ENCODE measurements around the gene CAMSAP1.
A peak's percentile ranks its signal among the peaks of the same experiment; 100 is the strongest.

CAMSAP1 gene

GRCh38 chr9:135910216-135910615 is 2.9 kb upstream of the CAMSAP1 start:
- no peak overlapping the region for H3K4me2 ChIP-seq (ENCODE audit: low read length, poor library complexity, severe bottlenecking)
- H3K14ac ChIP-seq (ENCODE audit: low read length in 2 of 2): no peak overlapping the region
- H3K36me3 ChIP-seq (ENCODE audit: control insufficient read depth in 1 of 2, insufficient read depth in 2 of 2, low read depth in 1 of 2, low read length in 2 of 2): peaks cover 38 to 60% of the 10 kb centered on the region in 2 experiments
- no peak overlapping the region for H2BK5ac ChIP-seq (ENCODE audit: low read depth, low read length, poor library complexity, severe bottlenecking)
- no peak overlapping the region for H3K27ac ChIP-seq (ENCODE audit: low read length, poor library complexity, severe bottlenecking)
- H3K79me1 ChIP-seq (replicated peaks; ENCODE audit: low read length, poor library complexity, severe bottlenecking): peaks cover 39% of the 10 kb centered on the region
- H2AFZ ChIP-seq (ENCODE audit: low read depth, low read length): no peak overlapping the region
- no peak overlapping the region for H2AK5ac ChIP-seq (ENCODE audit: low read length, severe bottlenecking)
- no peak overlapping the region for H3K4ac ChIP-seq (ENCODE audit: low read depth in 1 of 2, low read length in 2 of 2)
- no peak overlapping the region for H3K4me3 ChIP-seq (ENCODE audit: insufficient read depth in 1 of 2, low read depth in 1 of 2, low read length in 2 of 2)
- DNase-seq: no peak
- peaks cover 14% of the 10 kb centered on the region for H3K4me1 ChIP-seq (ENCODE audit: control insufficient read depth, insufficient read depth, low read depth, low read length)
- no peak overlapping the region for H3K9ac ChIP-seq (ENCODE audit: low read length)
- no peak overlapping the region for H4K8ac ChIP-seq (ENCODE audit: low read length)
- H2BK120ac ChIP-seq (ENCODE audit: low read depth, low read length): no peak overlapping the region
- H2BK12ac ChIP-seq (ENCODE audit: low read length in 2 of 2): no peak overlapping the region
- no peaks in the 10 kb centered on the region for H3K27me3 ChIP-seq (ENCODE audit: control insufficient read depth in 1 of 2, insufficient read depth in 1 of 2, low read length in 2 of 2)
- no peak overlapping the region for H2BK15ac ChIP-seq (ENCODE audit: low read depth, poor library complexity, severe bottlenecking)
- no CpG with 5 or more reads among the region's 2 CpGs for WGBS
- H4K91ac ChIP-seq (ENCODE audit: low read length): no peak overlapping the region
- no peak overlapping the region for H3K23ac ChIP-seq (ENCODE audit: low read length in 2 of 2)
- no peak overlapping the region for H3K18ac ChIP-seq (ENCODE audit: low read depth in 1 of 2, low read length in 2 of 2)
- H3K9me3 ChIP-seq (ENCODE audit: control insufficient read depth, low read length): peaks cover 30% of the 10 kb centered on the region

- no peak overlapping the region for H2BK5ac ChIP-seq (ENCODE audit: low read depth, low read length, poor library complexity, severe bottlenecking)
- H3K27me3 ChIP-seq (ENCODE audit: control insufficient read depth in 1 of 2, insufficient read depth in 1 of 2, low read length in 2 of 2): no peaks in the 10 kb centered on the region
- peak overlapping the region in 1 of 2 experiments; percentile 90 for H3K4me3 ChIP-seq (ENCODE audit: insufficient read depth in 1 of 2, low read depth in 1 of 2, low read length in 2 of 2)
- peaks cover 18% of the 10 kb centered on the region for H3K4me1 ChIP-seq (ENCODE audit: control insufficient read depth, insufficient read depth, low read depth, low read length)
- no peak overlapping the region for H3K9ac ChIP-seq (ENCODE audit: low read length)
- no peak overlapping the region for H3K18ac ChIP-seq (ENCODE audit: low read depth in 1 of 2, low read length in 2 of 2)
- no peak overlapping the region for H4K91ac ChIP-seq (ENCODE audit: low read length)
- H2BK120ac ChIP-seq (ENCODE audit: low read depth, low read length): no peak overlapping the region
- no peak overlapping the region for H2BK12ac ChIP-seq (ENCODE audit: low read length in 2 of 2)
- H3K23ac ChIP-seq (ENCODE audit: low read length in 2 of 2): no peak overlapping the region
- no peak overlapping the region for H3K4ac ChIP-seq (ENCODE audit: low read depth in 1 of 2, low read length in 2 of 2)
- peaks cover 31 to 51% of the 10 kb centered on the region in 2 experiments for H3K36me3 ChIP-seq (ENCODE audit: control insufficient read depth in 1 of 2, insufficient read depth in 2 of 2, low read depth in 1 of 2, low read length in 2 of 2)
- H3K27ac ChIP-seq (ENCODE audit: low read length, poor library complexity, severe bottlenecking): no peak overlapping the region
- no peak overlapping the region for H4K8ac ChIP-seq (ENCODE audit: low read length)
- H3K9me3 ChIP-seq (ENCODE audit: control insufficient read depth, low read length): peaks cover 21% of the 10 kb centered on the region
- H3K79me1 ChIP-seq (replicated peaks; ENCODE audit: low read length, poor library complexity, severe bottlenecking): peaks cover 32% of the 10 kb centered on the region
- H2BK15ac ChIP-seq (ENCODE audit: low read depth, poor library complexity, severe bottlenecking): no peak overlapping the region
- DNase-seq: no peak
- 100% methylated on average over 5 of the region's 6 CpGs for WGBS
- no peak overlapping the region for H3K14ac ChIP-seq (ENCODE audit: low read length in 2 of 2)
- H2AFZ ChIP-seq (ENCODE audit: low read depth, low read length): no peak overlapping the region
- no peak overlapping the region for H2AK5ac ChIP-seq (ENCODE audit: low read length, severe bottlenecking)
- H3K4me2 ChIP-seq (ENCODE audit: low read length, poor library complexity, severe bottlenecking): no peak overlapping the region
Observed at GRCh38 chr9:135909371-135909770, 2.0 kb upstream of the CAMSAP1 start.

GRCh38 chr9:135908754-135909204 is 1.4 kb upstream of the CAMSAP1 start:
- 80% methylated on average over 12 of the region's 12 CpGs for WGBS

GRCh38 chr9:135908093-135908753 is 877 bp upstream of the CAMSAP1 start:
- peak overlapping the region; percentile 70 to 71 for H3K4ac ChIP-seq (ENCODE audit: low read depth in 1 of 2, low read length in 2 of 2)
- H2AFZ ChIP-seq (ENCODE audit: low read depth, low read length): peak overlapping the region; percentile 30
- H3K18ac ChIP-seq (ENCODE audit: low read depth in 1 of 2, low read length in 2 of 2): peak overlapping the region; percentile 58 to 94
- peak overlapping the region; percentile 57 for H2BK15ac ChIP-seq (ENCODE audit: low read depth, poor library complexity, severe bottlenecking)
- peak overlapping the region in 1 of 2 experiments; percentile 34 for H3K23ac ChIP-seq (ENCODE audit: low read length in 2 of 2)
- H3K9ac ChIP-seq (ENCODE audit: low read length): peak overlapping the region; percentile 73
- no peak overlapping the region for H3K27ac ChIP-seq (ENCODE audit: low read length, poor library complexity, severe bottlenecking)
- H4K8ac ChIP-seq (ENCODE audit: low read length): peak overlapping the region; percentile 91
- H3K36me3 ChIP-seq (ENCODE audit: control insufficient read depth in 1 of 2, insufficient read depth in 2 of 2, low read depth in 1 of 2, low read length in 2 of 2): peaks cover 21 to 41% of the 10 kb centered on the region in 2 experiments
- H4K91ac ChIP-seq (ENCODE audit: low read length): peak overlapping the region; percentile 82
- peak overlapping the region in 1 of 2 experiments; percentile 11 for H3K14ac ChIP-seq (ENCODE audit: low read length in 2 of 2)
- no peaks in the 10 kb centered on the region for H3K27me3 ChIP-seq (ENCODE audit: control insufficient read depth in 1 of 2, insufficient read depth in 1 of 2, low read length in 2 of 2)
- peaks cover 25% of the 10 kb centered on the region for H3K79me1 ChIP-seq (replicated peaks; ENCODE audit: low read length, poor library complexity, severe bottlenecking)
- no peak overlapping the region for H2AK5ac ChIP-seq (ENCODE audit: low read length, severe bottlenecking)
- DNase-seq: no peak
- H2BK120ac ChIP-seq (ENCODE audit: low read depth, low read length): peak overlapping the region; percentile 52
- H2BK12ac ChIP-seq (ENCODE audit: low read length in 2 of 2): peak overlapping the region in 1 of 2 experiments; percentile 21
- no peak overlapping the region for H2BK5ac ChIP-seq (ENCODE audit: low read depth, low read length, poor library complexity, severe bottlenecking)
- peak overlapping the region; percentile 73 to 90 for H3K4me3 ChIP-seq (ENCODE audit: insufficient read depth in 1 of 2, low read depth in 1 of 2, low read length in 2 of 2)
- WGBS: 35% methylated on average over 42 of the region's 42 CpGs
- H3K4me1 ChIP-seq (ENCODE audit: control insufficient read depth, insufficient read depth, low read depth, low read length): peaks cover 20% of the 10 kb centered on the region
- peaks cover 11% of the 10 kb centered on the region for H3K9me3 ChIP-seq (ENCODE audit: control insufficient read depth, low read length)
- peak overlapping the region; percentile 97 for H3K4me2 ChIP-seq (ENCODE audit: low read length, poor library complexity, severe bottlenecking)

More at GRCh38 chr9:135908754-135909204, 1.4 kb upstream of the CAMSAP1 start:
- Histone ChIP-seq H3K9me3 (ENCODE audit: control insufficient read depth, low read length) (peaks cover 17% of the 10 kb centered on the region), H3K23ac (ENCODE audit: low read length in 2 of 2) (no peak overlapping the region), H3K36me3 (ENCODE audit: control insufficient read depth in 1 of 2, insufficient read depth in 2 of 2, low read depth in 1 of 2, low read length in 2 of 2) (peaks cover 27 to 47% of the 10 kb centered on the region in 2 experiments), H3K4ac (ENCODE audit: low read depth in 1 of 2, low read length in 2 of 2) (no peak overlapping the region), H2BK15ac (ENCODE audit: low read depth, poor library complexity, severe bottlenecking) (no peak overlapping the region), H3K18ac (ENCODE audit: low read depth in 1 of 2, low read length in 2 of 2) (no peak overlapping the region), H3K4me3 (ENCODE audit: insufficient read depth in 1 of 2, low read depth in 1 of 2, low read length in 2 of 2) (peak overlapping the region in 1 of 2 experiments; percentile 90), H4K91ac (ENCODE audit: low read length) (no peak overlapping the region), H2BK5ac (ENCODE audit: low read depth, low read length, poor library complexity, severe bottlenecking) (no peak overlapping the region), H3K27me3 (ENCODE audit: control insufficient read depth in 1 of 2, insufficient read depth in 1 of 2, low read length in 2 of 2) (no peaks in the 10 kb centered on the region), H2AFZ (ENCODE audit: low read depth, low read length) (no peak overlapping the region), H3K79me1 (replicated peaks; ENCODE audit: low read length, poor library complexity, severe bottlenecking) (peaks cover 29% of the 10 kb centered on the region), H4K8ac (ENCODE audit: low read length) (peak overlapping the region; percentile 57), H3K4me2 (ENCODE audit: low read length, poor library complexity, severe bottlenecking) (peak overlapping the region; percentile 0), H3K4me1 (ENCODE audit: control insufficient read depth, insufficient read depth, low read depth, low read length) (peaks cover 18% of the 10 kb centered on the region), H3K9ac (ENCODE audit: low read length) (no peak overlapping the region), H2BK120ac (ENCODE audit: low read depth, low read length) (no peak overlapping the region), H3K14ac (ENCODE audit: low read length in 2 of 2) (no peak overlapping the region), H2AK5ac (ENCODE audit: low read length, severe bottlenecking) (no peak overlapping the region), H3K27ac (ENCODE audit: low read length, poor library complexity, severe bottlenecking) (no peak overlapping the region), H2BK12ac (ENCODE audit: low read length in 2 of 2) (no peak overlapping the region)
- no peak for DNase-seq
